SK-N-SH treated with all-trans-retinoic acid at 6 μM for 48 hours (cell line): Measurements from ENCODE around the gene ITPR3.

Source experiments
- ATAC-seq: fragments of 200-7000 bp; cut with Tn5 transposase; 3 replicates; pipeline ENCODE4 v1.9.1; 2020; ENCODE audit warnings: mild to moderate bottlenecking, moderate library complexity
- ARNTL ChIP-seq: fragments of 450-650 bp; formaldehyde crosslinking; IDR thresholded peaks from 2 replicates; pipeline ENCODE4 v1.5.0; 2020; ENCODE audit warnings: low read depth, mild to moderate bottlenecking, moderate library complexity, borderline replicate concordance
- BACH2 ChIP-seq: fragments of 250-450 bp; sonication (Bioruptor Pico); IDR thresholded peaks from 2 replicates; pipeline ENCODE4 v1.9.0; 2021; ENCODE audit warnings: mild to moderate bottlenecking, borderline replicate concordance
- CSDC2 ChIP-seq: fragments of 250-450 bp; sonication (Bioruptor Pico); IDR thresholded peaks from 2 replicates; pipeline ENCODE4 v1.5.0; 2020; ENCODE audit warnings: mild to moderate bottlenecking, moderate library complexity
- ESRRG ChIP-seq: fragments of 250-450 bp; sonication (Bioruptor Pico); IDR thresholded peaks from 2 replicates; pipeline ENCODE4 v1.6.1; 2021; ENCODE audit warnings: mild to moderate bottlenecking
- GLIS3 ChIP-seq: fragments of 250-450 bp; sonication (Bioruptor Pico); IDR thresholded peaks from 2 replicates; pipeline ENCODE4 v1.5.0; 2020; ENCODE audit warnings: mild to moderate bottlenecking, moderate library complexity
- ISL1 ChIP-seq: fragments of 250-450 bp; sonication (Bioruptor Pico); IDR thresholded peaks from 2 replicates; pipeline ENCODE4 v2.1.2; 2022; ENCODE audit warnings: mild to moderate bottlenecking, moderate library complexity
- OSR1 ChIP-seq: fragments of 250-450 bp; sonication (Bioruptor Pico); IDR thresholded peaks from 2 replicates; pipeline ENCODE4 v1.8.0; 2022; ENCODE audit warnings: moderate library complexity, mild to moderate bottlenecking, inconsistent platforms
- PPARA ChIP-seq: fragments of 250-450 bp; sonication (Bioruptor Pico); IDR thresholded peaks from 2 replicates; pipeline ENCODE4 v1.5.0; 2020; ENCODE audit warnings: mild to moderate bottlenecking, borderline replicate concordance
- SNAI2 ChIP-seq: fragments of 250-450 bp; sonication (Bioruptor Pico); IDR thresholded peaks from 2 replicates; pipeline ENCODE4 v1.5.0; 2020; ENCODE audit warnings: mild to moderate bottlenecking, moderate library complexity
- TCF4 ChIP-seq: fragments of 250-450 bp; sonication (Bioruptor Pico); IDR thresholded peaks from 2 replicates; pipeline ENCODE4 v1.8.0; 2021; ENCODE audit warnings: mild to moderate bottlenecking, moderate library complexity, borderline replicate concordance
- TOX ChIP-seq: fragments of 250-450 bp; sonication (Bioruptor Pico); IDR thresholded peaks from 2 replicates; pipeline ENCODE4 v1.8.0; 2021; ENCODE audit warnings: mild to moderate bottlenecking, moderate library complexity, borderline replicate concordance
- ZC3H10 ChIP-seq: fragments of 250-450 bp; sonication (Bioruptor Pico); IDR thresholded peaks from 2 replicates; pipeline ENCODE4 v1.5.1; 2021; ENCODE audit warnings: mild to moderate bottlenecking, moderate library complexity
- ZFP3 ChIP-seq: fragments of 250-450 bp; sonication (Bioruptor Pico); IDR thresholded peaks from 2 replicates; pipeline ENCODE4 v1.5.0; 2020; ENCODE audit warnings: mild to moderate bottlenecking, moderate library complexity
- ZFP30 ChIP-seq: fragments of 450-650 bp; formaldehyde crosslinking; IDR thresholded peaks from 2 replicates; pipeline ENCODE4 v1.5.0; 2022; ENCODE audit warnings: mild to moderate bottlenecking, moderate library complexity
- ZNF70 ChIP-seq: fragments of 450-650 bp; formaldehyde crosslinking; IDR thresholded peaks from 2 replicates; pipeline ENCODE4 v1.5.0; 2020; ENCODE audit warnings: mild to moderate bottlenecking, moderate library complexity
- ZNF8 ChIP-seq: fragments of 450-650 bp; formaldehyde crosslinking; IDR thresholded peaks from 2 replicates; pipeline ENCODE4 v1.5.0; 2020; ENCODE audit warnings: mild to moderate bottlenecking, moderate library complexity
- TF ChIP-seq, protein P1 (sequence below): fragments of 250-450 bp; sonication (Bioruptor Pico); IDR thresholded peaks from 2 replicates; pipeline ENCODE4 v1.5.1; 2020; ENCODE audit warnings: low read depth, mild to moderate bottlenecking, moderate library complexity
- TF ChIP-seq, protein P2 (sequence below): fragments of 250-450 bp; sonication (Bioruptor Pico); IDR thresholded peaks from 2 replicates; pipeline ENCODE4 v1.8.0; 2021; ENCODE audit warnings: low read depth, mild to moderate bottlenecking, moderate library complexity, borderline replicate concordance
- TF ChIP-seq, protein P3 (sequence below): fragments of 250-450 bp; sonication (Bioruptor Pico); IDR thresholded peaks from 2 replicates; pipeline ENCODE4 v1.5.1; 2021; ENCODE audit warnings: mild to moderate bottlenecking, moderate library complexity
- TF ChIP-seq, protein P4 (sequence below): fragments of 250-450 bp; sonication (Bioruptor Pico); IDR thresholded peaks from 2 replicates; pipeline ENCODE4 v1.5.0; 2020; ENCODE audit warnings: mild to moderate bottlenecking, moderate library complexity
- TF ChIP-seq, protein P5 (sequence below): fragments of 250-450 bp; sonication (Bioruptor Pico); IDR thresholded peaks from 2 replicates; pipeline ENCODE4 v1.8.0; 2020; ENCODE audit warnings: mild to moderate bottlenecking, moderate library complexity, borderline replicate concordance

The ITPR3 gene

DNA sequence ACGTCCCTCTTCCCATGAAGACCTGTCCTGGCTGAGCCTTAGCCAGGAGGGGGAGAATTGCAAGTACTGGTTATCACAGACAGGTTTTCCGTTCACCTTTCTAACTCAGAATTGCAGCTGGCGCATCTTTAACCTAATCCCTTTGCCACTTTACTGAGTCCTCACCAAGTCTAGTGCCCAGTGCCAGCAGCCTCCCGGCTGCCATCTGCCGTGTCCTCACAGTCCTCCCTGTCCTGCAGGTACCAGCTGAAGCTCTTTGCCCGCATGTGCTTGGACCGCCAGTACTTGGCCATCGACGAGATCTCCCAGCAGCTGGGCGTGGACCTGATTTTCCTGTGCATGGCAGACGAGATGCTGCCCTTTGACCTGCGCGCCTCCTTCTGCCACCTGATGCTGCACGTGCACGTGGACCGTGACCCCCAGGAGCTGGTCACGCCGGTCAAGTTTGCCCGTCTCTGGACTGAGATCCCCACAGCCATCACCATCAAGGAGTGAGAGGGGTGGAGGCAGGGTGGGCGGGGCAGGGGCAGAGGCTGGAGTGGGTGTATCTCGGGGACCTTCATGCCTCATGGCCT is 49.1 kb downstream of the ITPR3 start (continued):
- TF ChIP-seq ZFP30 (CRISPR knock-in tag) (no peak), TCF4 (CRISPR knock-in tag) (no peak)

DNA sequence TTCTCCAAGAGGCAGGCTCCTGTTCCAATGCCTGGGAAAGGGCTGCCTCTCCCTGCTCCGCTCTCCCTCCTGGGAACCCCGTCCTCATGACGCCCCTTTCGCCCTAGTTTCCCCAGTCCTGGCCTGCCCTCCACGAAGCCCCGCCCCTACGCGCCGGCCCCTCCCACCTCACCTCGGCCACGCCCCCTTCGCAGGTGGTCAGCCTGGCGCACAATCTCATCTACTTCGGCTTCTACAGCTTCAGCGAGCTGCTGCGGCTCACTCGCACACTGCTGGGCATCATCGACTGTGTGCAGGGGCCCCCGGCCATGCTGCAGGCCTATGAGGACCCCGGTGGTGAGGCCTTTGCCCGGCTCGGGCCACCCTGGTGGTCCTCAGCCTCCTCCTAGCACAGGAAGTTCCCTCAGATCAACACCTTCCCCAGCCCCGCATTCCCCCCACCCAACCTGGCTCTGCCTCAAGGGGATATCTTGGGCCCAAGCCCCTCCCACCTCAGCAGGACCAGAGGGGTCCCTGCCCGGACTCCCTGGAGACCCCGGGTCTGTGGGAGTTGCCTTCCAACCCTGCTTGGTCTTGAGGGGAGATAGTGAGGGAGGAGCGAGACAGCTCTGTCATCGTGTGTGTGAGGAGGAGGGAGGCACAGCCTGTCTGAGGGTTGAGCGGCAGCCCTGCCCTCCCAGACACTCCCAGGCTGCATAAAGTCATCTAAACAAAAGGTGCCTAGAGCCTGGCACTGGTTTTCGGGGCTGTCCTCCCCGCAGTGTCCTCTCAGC is 50.0 kb downstream of the ITPR3 start:
- no peak for ATAC-seq
- no peak for TF ChIP-seq ZFP3
- TF ChIP-seq CSDC2 (CRISPR knock-in tag), result no peak
- TF ChIP-seq SNAI2, result no peak
- no peak for TF ChIP-seq GLIS3 (CRISPR knock-in tag)
- TF ChIP-seq ESRRG (CRISPR knock-in tag), result no peak
- TF ChIP-seq, protein P1, sequence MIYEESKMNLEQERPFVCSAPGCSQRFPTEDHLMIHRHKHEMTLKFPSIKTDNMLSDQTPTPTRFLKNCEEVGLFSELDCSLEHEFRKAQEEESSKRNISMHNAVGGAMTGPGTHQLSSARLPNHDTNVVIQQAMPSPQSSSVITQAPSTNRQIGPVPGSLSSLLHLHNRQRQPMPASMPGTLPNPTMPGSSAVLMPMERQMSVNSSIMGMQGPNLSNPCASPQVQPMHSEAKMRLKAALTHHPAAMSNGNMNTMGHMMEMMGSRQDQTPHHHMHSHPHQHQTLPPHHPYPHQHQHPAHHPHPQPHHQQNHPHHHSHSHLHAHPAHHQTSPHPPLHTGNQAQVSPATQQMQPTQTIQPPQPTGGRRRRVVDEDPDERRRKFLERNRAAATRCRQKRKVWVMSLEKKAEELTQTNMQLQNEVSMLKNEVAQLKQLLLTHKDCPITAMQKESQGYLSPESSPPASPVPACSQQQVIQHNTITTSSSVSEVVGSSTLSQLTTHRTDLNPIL, result no peak
- no peak for TF ChIP-seq OSR1 (CRISPR knock-in tag)
- TF ChIP-seq, protein P2, sequence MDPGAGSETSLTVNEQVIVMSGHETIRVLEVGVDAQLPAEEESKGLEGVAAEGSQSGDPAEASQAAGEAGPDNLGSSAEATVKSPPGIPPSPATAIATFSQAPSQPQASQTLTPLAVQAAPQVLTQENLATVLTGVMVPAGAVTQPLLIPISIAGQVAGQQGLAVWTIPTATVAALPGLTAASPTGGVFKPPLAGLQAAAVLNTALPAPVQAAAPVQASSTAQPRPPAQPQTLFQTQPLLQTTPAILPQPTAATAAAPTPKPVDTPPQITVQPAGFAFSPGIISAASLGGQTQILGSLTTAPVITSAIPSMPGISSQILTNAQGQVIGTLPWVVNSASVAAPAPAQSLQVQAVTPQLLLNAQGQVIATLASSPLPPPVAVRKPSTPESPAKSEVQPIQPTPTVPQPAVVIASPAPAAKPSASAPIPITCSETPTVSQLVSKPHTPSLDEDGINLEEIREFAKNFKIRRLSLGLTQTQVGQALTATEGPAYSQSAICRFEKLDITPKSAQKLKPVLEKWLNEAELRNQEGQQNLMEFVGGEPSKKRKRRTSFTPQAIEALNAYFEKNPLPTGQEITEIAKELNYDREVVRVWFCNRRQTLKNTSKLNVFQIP (CRISPR knock-in tag), result no peak

DNA sequence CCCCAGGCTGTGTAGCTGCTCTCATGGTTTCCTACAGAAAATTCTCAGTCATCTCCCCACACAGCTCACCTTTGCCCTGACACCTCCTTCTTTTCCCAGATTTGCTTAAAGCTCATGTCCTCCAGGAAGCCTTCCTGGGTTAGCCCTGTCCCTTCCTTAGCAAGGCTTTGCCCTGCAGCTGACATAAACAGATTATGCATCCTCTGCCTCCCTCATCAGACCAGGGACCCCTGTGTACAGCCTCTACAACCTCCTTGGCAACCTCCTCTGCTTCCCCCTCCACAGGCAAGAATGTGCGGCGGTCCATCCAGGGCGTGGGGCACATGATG is 50.6 kb downstream of the ITPR3 start:
- ATAC-seq, result no peak
- no peak for TF ChIP-seq TOX
- TF ChIP-seq, protein P1, result no peak
- TF ChIP-seq ZC3H10 (CRISPR knock-in tag), result no peak
- TF ChIP-seq SNAI2, result no peak
- no peak for TF ChIP-seq BACH2
- TF ChIP-seq, protein P3, sequence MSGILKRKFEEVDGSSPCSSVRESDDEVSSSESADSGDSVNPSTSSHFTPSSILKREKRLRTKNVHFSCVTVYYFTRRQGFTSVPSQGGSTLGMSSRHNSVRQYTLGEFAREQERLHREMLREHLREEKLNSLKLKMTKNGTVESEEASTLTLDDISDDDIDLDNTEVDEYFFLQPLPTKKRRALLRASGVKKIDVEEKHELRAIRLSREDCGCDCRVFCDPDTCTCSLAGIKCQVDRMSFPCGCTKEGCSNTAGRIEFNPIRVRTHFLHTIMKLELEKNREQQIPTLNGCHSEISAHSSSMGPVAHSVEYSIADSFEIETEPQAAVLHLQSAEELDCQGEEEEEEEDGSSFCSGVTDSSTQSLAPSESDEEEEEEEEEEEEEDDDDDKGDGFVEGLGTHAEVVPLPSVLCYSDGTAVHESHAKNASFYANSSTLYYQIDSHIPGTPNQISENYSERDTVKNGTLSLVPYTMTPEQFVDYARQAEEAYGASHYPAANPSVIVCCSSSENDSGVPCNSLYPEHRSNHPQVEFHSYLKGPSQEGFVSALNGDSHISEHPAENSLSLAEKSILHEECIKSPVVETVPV (CRISPR knock-in tag), result no peak
- no peak for TF ChIP-seq TCF4 (CRISPR knock-in tag)
- no peak for TF ChIP-seq ESRRG (CRISPR knock-in tag)
- no peak for TF ChIP-seq ARNTL (CRISPR knock-in tag)
- TF ChIP-seq, protein P4, sequence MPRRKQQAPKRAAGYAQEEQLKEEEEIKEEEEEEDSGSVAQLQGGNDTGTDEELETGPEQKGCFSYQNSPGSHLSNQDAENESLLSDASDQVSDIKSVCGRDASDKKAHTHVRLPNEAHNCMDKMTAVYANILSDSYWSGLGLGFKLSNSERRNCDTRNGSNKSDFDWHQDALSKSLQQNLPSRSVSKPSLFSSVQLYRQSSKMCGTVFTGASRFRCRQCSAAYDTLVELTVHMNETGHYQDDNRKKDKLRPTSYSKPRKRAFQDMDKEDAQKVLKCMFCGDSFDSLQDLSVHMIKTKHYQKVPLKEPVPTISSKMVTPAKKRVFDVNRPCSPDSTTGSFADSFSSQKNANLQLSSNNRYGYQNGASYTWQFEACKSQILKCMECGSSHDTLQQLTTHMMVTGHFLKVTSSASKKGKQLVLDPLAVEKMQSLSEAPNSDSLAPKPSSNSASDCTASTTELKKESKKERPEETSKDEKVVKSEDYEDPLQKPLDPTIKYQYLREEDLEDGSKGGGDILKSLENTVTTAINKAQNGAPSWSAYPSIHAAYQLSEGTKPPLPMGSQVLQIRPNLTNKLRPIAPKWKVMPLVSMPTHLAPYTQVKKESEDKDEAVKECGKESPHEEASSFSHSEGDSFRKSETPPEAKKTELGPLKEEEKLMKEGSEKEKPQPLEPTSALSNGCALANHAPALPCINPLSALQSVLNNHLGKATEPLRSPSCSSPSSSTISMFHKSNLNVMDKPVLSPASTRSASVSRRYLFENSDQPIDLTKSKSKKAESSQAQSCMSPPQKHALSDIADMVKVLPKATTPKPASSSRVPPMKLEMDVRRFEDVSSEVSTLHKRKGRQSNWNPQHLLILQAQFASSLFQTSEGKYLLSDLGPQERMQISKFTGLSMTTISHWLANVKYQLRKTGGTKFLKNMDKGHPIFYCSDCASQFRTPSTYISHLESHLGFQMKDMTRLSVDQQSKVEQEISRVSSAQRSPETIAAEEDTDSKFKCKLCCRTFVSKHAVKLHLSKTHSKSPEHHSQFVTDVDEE (CRISPR knock-in tag), result no peak
- no peak for TF ChIP-seq ZFP3
- TF ChIP-seq GLIS3 (CRISPR knock-in tag), result no peak
- no peak for TF ChIP-seq ISL1 (CRISPR knock-in tag)
- TF ChIP-seq, protein P5, sequence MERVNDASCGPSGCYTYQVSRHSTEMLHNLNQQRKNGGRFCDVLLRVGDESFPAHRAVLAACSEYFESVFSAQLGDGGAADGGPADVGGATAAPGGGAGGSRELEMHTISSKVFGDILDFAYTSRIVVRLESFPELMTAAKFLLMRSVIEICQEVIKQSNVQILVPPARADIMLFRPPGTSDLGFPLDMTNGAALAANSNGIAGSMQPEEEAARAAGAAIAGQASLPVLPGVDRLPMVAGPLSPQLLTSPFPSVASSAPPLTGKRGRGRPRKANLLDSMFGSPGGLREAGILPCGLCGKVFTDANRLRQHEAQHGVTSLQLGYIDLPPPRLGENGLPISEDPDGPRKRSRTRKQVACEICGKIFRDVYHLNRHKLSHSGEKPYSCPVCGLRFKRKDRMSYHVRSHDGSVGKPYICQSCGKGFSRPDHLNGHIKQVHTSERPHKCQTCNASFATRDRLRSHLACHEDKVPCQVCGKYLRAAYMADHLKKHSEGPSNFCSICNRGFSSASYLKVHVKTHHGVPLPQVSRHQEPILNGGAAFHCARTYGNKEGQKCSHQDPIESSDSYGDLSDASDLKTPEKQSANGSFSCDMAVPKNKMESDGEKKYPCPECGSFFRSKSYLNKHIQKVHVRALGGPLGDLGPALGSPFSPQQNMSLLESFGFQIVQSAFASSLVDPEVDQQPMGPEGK, result no peak
- TF ChIP-seq PPARA (CRISPR knock-in tag), result no peak
- no peak for TF ChIP-seq ZNF8 (CRISPR knock-in tag)
- TF ChIP-seq ZNF70, result no peak
